OCI-LY1 (cell line): ENCODE results near the gene TEKT1.

Experiments
- CTCF ChIP-seq: fragments of 200-600 bp; sonication (generic), shearing (Covaris generic); IDR thresholded peaks from 2 replicates; pipeline ENCODE4 v1.5.1; 2017; ENCODE audit warnings: mild to moderate bottlenecking, antibody characterized with exemption, low read length, moderate library complexity, mixed read lengths
- EZH2 ChIP-seq: fragments of 200-600 bp; sonication (generic), shearing (Covaris generic); IDR thresholded peaks from 2 replicates; pipeline ENCODE4 v1.8.0; 2017; ENCODE audit warnings: borderline replicate concordance, mixed run types, mild to moderate bottlenecking, antibody characterized with exemption, low read length, moderate library complexity, mixed read lengths

DNA sequence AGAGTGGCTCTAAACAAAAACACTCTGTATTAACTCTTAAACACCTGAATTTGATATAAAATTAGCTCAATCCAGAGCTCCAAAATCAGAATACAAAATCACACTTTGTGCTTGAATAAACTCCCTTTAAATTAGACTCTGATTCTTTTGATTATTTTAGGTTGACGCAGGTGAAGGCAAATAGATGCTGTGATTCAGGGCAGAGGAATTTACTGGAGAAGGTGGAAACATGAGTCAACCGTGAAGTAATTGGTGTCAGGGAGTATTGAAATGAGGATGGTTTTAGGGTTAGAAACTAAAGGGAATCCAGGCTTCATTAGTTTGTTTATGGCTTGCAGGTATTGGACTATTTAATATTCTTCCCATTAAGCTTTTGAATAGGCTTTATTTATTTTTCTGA, 37.1 kb upstream of the TEKT1 start:
- TF ChIP-seq CTCF (no peak), EZH2 (no peak)
